Measurements from ENCODE around the gene HACL1. TPM values are rescaled to one million over a fixed set of nuclear protein-coding genes. Genes with fewer than 3 reads are reported as not detected.

The HACL1 gene
- total RNA-seq, 2 experiments from 2014 or later = 22.3 to 23.2 TPM

GRCh38 chr3:15637131-15637951, 36.0 kb upstream of the HACL1 start:
- CTCF ChIA-PET = interaction anchor here (0.7 to 1.1 kb wide), 2 partner anchors 8 to 14 kb away, joined by 3 read pairs; no protein-coding TSS in a partner anchor
- Mint-ChIP-seq H3K27me3 (no peaks in the 10 kb centered on the region), H3K4me3 (no peak overlapping the region), H3K27ac (peak overlapping the region; percentile 78), H3K9me3 (ENCODE audit: low read depth) (no peaks in the 10 kb centered on the region), H3K36me3 (ENCODE audit: low read depth) (no peaks in the 10 kb centered on the region), H3K4me1 (peaks cover 47% of the 10 kb centered on the region)
- DNase-seq = peak; percentile 28
- POLR2A ChIA-PET = interaction anchor here (0.5 to 0.6 kb wide), 2 partner anchors 27 to 43 kb away, joined by 3 read pairs; no protein-coding TSS in a partner anchor
- intact Hi-C loops (cut with DNase I, micrococcal nuclease) = loop anchor here in 1 of 2 experiments (10.0 kb wide), 2 partner anchors 317 to 537 kb away; partner anchors contain the start of gene GALNT15
- peak; percentile 39 for ATAC-seq

- H3K27ac Mint-ChIP-seq = peak overlapping the region; percentile 85
- intact Hi-C loops (cut with DNase I, micrococcal nuclease) = loop anchor here in 1 of 2 experiments (10.0 kb wide), 2 partner anchors 319 to 539 kb away; partner anchors contain the start of gene GALNT15
- ATAC-seq = peak; percentile 90
- H3K4me1 Mint-ChIP-seq = peaks cover 56% of the 10 kb centered on the region
- no peaks in the 10 kb centered on the region for H3K36me3 Mint-ChIP-seq (ENCODE audit: low read depth)
- ChIA-PET CTCF (interaction anchor here (0.5 to 1.1 kb wide), 5 partner anchors 10 to 413 kb away, joined by 3 to 4 read pairs (median 3); no protein-coding TSS in a partner anchor), POLR2A (no interaction called here)
- H3K27me3 Mint-ChIP-seq = no peaks in the 10 kb centered on the region
- no peaks in the 10 kb centered on the region for H3K9me3 Mint-ChIP-seq (ENCODE audit: low read depth)
- H3K4me3 Mint-ChIP-seq = peak overlapping the region; percentile 51
- DNase-seq = peak; percentile 66
Observed at GRCh38 chr3:15636028-15636709, 34.8 kb upstream of the HACL1 start.

- DNase-seq (no peak), ATAC-seq (no peak)
- Mint-ChIP-seq H3K27me3 (no peaks in the 10 kb centered on the region), H3K4me1 (peaks cover 65% of the 10 kb centered on the region), H3K4me3 (no peak overlapping the region), H3K27ac (no peak overlapping the region), H3K9me3 (ENCODE audit: low read depth) (no peaks in the 10 kb centered on the region), H3K36me3 (ENCODE audit: low read depth) (no peaks in the 10 kb centered on the region)
- intact Hi-C loops (cut with DNase I, micrococcal nuclease) = loop anchor here in 1 of 2 experiments (10.0 kb wide), 2 partner anchors 320 to 540 kb away; partner anchors contain the start of gene GALNT15
- ChIA-PET CTCF (interaction anchor here (0.8 to 1.0 kb wide), 2 partner anchors 10 to 414 kb away, joined by 3 read pairs; no protein-coding TSS in a partner anchor), POLR2A (no interaction called here)
Observed at GRCh38 chr3:15635121-15635661, 33.8 kb upstream of the HACL1 start.

DNA sequence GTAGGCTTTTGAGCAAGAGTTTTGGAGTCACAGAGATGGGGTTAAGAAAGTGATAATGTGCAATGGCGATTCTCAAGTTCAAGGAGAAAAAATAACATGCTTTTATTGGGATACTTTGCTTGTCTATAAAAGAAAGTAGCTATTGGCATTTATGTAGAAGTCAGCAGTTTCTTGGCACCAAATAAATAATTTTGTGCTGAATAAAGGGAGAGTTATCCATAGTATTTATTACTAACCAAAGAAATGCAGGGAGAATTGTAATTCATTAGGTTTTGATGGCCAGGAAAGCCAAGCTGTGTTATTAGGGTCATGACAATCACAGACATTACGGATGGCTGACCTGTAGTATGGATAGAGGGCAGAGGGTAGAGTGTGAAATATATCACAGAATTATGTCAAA, 33.3 kb upstream of the HACL1 start:
- CTCF ChIA-PET = interaction anchor here (0.5 to 0.8 kb wide), 2 partner anchors 11 to 20 kb away, joined by 3 read pairs; no protein-coding TSS in a partner anchor
- DNase-seq (no peak), ATAC-seq (no peak)
- intact Hi-C loops (cut with DNase I, micrococcal nuclease) = loop anchor here in 1 of 2 experiments (5.0 to 10.0 kb wide), 4 partner anchors 163 to 613 kb away; partner anchors contain the start of genes ANKRD28 and GALNT15
- Mint-ChIP-seq H3K4me3 (no peak overlapping the region), H3K36me3 (ENCODE audit: low read depth) (no peaks in the 10 kb centered on the region), H3K27ac (peak overlapping the region; percentile 35), H3K4me1 (peaks cover 70% of the 10 kb centered on the region), H3K27me3 (no peaks in the 10 kb centered on the region), H3K9me3 (ENCODE audit: low read depth) (no peaks in the 10 kb centered on the region)
- POLR2A ChIA-PET = interaction anchor here (0.7 kb wide), 1 partner anchor 289 kb away, joined by 3 read pairs; no protein-coding TSS in a partner anchor

- H3K27ac Mint-ChIP-seq = no peak overlapping the region
- H3K36me3 Mint-ChIP-seq (ENCODE audit: low read depth) = no peaks in the 10 kb centered on the region
- no peaks in the 10 kb centered on the region for H3K27me3 Mint-ChIP-seq
- ChIA-PET CTCF (interaction anchor here (0.5 to 1.3 kb wide), 4 partner anchors 11 to 864 kb away, joined by 3 read pairs; no protein-coding TSS in a partner anchor), POLR2A (interaction anchor here (0.7 kb wide), 1 partner anchor 288 kb away, joined by 3 read pairs; no protein-coding TSS in a partner anchor)
- DNase-seq = no peak
- H3K4me1 Mint-ChIP-seq = peaks cover 75% of the 10 kb centered on the region
- no peak overlapping the region for H3K4me3 Mint-ChIP-seq
- intact Hi-C loops (cut with DNase I, micrococcal nuclease) = loop anchor here in 1 of 2 experiments (5.0 to 10.0 kb wide), 4 partner anchors 163 to 613 kb away; partner anchors contain the start of genes ANKRD28 and GALNT15
- H3K9me3 Mint-ChIP-seq (ENCODE audit: low read depth) = no peaks in the 10 kb centered on the region
- ATAC-seq = no peak
Observed at GRCh38 chr3:15633766-15634598, 32.6 kb upstream of the HACL1 start.

- ATAC-seq (no peak), DNase-seq (no peak)
- intact Hi-C loops (cut with DNase I, micrococcal nuclease) = loop anchor here in 1 of 2 experiments (5.0 to 10.0 kb wide), 4 partner anchors 164 to 614 kb away; partner anchors contain the start of genes ANKRD28 and GALNT15
- H3K4me1 Mint-ChIP-seq = peaks cover 69% of the 10 kb centered on the region
- no peaks in the 10 kb centered on the region for H3K9me3 Mint-ChIP-seq (ENCODE audit: low read depth)
- no peaks in the 10 kb centered on the region for H3K27me3 Mint-ChIP-seq
- ChIA-PET POLR2A (no interaction called here), CTCF (interaction anchor here (1.0 to 1.3 kb wide), 3 partner anchors 14 to 864 kb away, joined by 3 read pairs; no protein-coding TSS in a partner anchor)
- no peaks in the 10 kb centered on the region for H3K36me3 Mint-ChIP-seq (ENCODE audit: low read depth)
- no peak overlapping the region for H3K27ac Mint-ChIP-seq
- H3K4me3 Mint-ChIP-seq = no peak overlapping the region
Observed at GRCh38 chr3:15633159-15633558, 31.8 kb upstream of the HACL1 start.

- POLR2A ChIA-PET = no interaction called here
- no peak overlapping the region for H3K4me3 Mint-ChIP-seq
- H3K4me1 Mint-ChIP-seq = peaks cover 59% of the 10 kb centered on the region
Observed at GRCh38 chr3:15632212-15632580, 30.8 kb upstream of the HACL1 start.

DNA sequence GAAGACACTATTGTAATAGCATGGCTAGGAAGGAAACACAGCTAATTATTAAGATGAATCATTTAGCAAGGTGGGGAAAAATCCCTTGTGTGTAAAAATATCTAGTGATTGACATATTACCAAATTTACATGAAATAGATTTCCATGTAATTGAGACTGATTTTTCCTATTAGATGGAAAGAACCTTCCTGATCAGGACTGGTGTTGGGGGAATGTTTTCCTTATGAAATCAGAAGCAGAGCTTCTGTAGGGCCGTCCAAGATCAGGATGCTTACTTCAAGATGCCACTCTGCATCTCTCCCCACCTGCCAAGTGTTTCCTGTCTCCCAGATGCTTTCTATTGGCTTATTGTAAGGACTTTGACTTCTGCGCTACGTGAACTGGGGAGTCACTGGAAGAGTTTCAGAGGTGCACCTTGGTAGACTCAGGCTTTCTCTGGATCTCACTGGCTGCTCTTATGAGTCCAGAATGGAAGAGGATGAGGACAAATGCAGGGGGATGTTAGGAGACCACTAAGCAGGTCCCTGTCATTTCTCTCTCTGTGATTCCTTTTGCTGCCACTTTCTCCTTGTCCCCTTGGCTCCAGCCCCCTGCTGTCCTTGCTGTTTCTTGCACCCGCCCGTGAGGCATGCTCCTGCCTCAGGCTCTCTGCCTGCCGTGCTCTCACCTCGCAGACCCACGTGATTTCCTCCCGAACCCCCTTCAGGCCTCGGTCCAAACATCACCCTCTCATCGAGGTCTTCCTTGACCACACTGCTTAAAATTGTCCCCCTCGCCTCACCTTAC, 30.2 kb upstream of the HACL1 start:
- Mint-ChIP-seq H3K4me1 (peaks cover 54% of the 10 kb centered on the region), H3K27ac (no peak overlapping the region)

More at GRCh38 chr3:15632212-15632580, 30.8 kb upstream of the HACL1 start:
- H3K27me3 Mint-ChIP-seq = no peaks in the 10 kb centered on the region
- no peak overlapping the region for H3K27ac Mint-ChIP-seq
- intact Hi-C loops (cut with DNase I, micrococcal nuclease) = loop anchor here in 1 of 2 experiments (5.0 to 10.0 kb wide), 4 partner anchors 165 to 615 kb away; partner anchors contain the start of genes ANKRD28 and GALNT15
- DNase-seq (no peak), ATAC-seq (no peak)
- peaks cover 2% of the 10 kb centered on the region for H3K36me3 Mint-ChIP-seq (ENCODE audit: low read depth)
- no peaks in the 10 kb centered on the region for H3K9me3 Mint-ChIP-seq (ENCODE audit: low read depth)
- CTCF ChIA-PET = interaction anchor here (1.0 kb wide), 1 partner anchor 15 kb away, joined by 3 read pairs; no protein-coding TSS in a partner anchor

DNA sequence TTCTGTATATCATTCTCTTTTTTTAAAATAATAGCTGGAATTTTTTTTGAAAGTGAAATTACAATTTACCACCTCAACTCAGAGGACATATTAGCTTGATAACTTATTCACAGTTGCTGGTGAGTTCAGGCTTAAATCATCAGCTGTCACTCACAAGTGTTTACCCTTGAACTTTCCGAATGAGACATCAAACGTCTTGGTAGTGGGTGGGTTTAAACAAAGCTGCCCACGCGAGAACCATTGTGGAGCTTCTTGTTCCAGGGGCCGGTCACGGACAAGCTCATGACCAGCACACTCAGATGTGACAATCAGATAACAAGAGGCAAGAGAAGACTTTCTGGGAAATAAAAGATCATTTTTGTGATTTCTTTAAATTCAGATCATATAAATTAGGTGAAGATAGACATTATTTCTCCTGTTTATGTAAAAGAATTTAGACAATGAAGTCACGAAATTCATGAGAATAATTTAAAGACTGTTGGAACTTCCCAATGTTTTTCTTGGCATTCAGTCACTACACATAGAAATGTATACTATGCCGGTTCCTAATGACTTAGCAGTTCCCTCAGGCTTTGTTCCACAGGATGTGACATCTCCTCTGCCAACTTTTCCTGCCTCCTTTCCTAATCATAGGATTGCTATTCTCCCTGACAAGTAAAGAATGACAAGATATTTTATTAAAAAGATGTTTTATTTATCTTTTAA, 29.4 kb upstream of the HACL1 start:
- intact Hi-C loops (cut with DNase I, micrococcal nuclease) = loop anchor here (1.0 to 10.0 kb wide), 9 partner anchors 114 to 618 kb away; partner anchors contain the start of genes ANKRD28 (in 1 of the 2) and GALNT15 (in 1 of the 2)
- ChIA-PET CTCF (interaction anchor here (0.7 to 2.4 kb wide), 17 partner anchors 9 to 548 kb away, joined by 3 to 12 read pairs (median 4); partner anchors contain the start of gene ANKRD28), POLR2A (interaction anchor here (0.6 kb wide), 1 partner anchor 573 kb away, joined by 3 read pairs; no protein-coding TSS in a partner anchor)
- H3K4me3 Mint-ChIP-seq = no peak overlapping the region
- peaks cover 4% of the 10 kb centered on the region for H3K36me3 Mint-ChIP-seq (ENCODE audit: low read depth)
- peaks cover 52% of the 10 kb centered on the region for H3K4me1 Mint-ChIP-seq
- H3K27ac Mint-ChIP-seq = no peak overlapping the region
- H3K27me3 Mint-ChIP-seq = no peaks in the 10 kb centered on the region
- no peaks in the 10 kb centered on the region for H3K9me3 Mint-ChIP-seq (ENCODE audit: low read depth)
- DNase-seq = no peak
- ATAC-seq = peak; percentile 35

More for the DNA sequence above, 30.2 kb upstream of the HACL1 start:
- ChIA-PET POLR2A (no interaction called here), CTCF (interaction anchor here (1.2 to 1.9 kb wide), 5 partner anchors 65 to 181 kb away, joined by 3 to 12 read pairs (median 8); partner anchors contain the start of gene ANKRD28)
- Mint-ChIP-seq H3K9me3 (ENCODE audit: low read depth) (no peaks in the 10 kb centered on the region), H3K4me3 (no peak overlapping the region), H3K27me3 (no peaks in the 10 kb centered on the region), H3K36me3 (ENCODE audit: low read depth) (peaks cover 4% of the 10 kb centered on the region)
- intact Hi-C loops (cut with DNase I, micrococcal nuclease) = loop anchor here (2.0 to 10.0 kb wide), 7 partner anchors 113 to 617 kb away; partner anchors contain the start of genes ANKRD28 (in 1 of the 2) and GALNT15 (in 1 of the 2)
- ATAC-seq = no peak
- no peak for DNase-seq
